ENCODE results near the gene EIF4E3.

EIF4E3 gene

GRCh38 chr3:71723452-71724170 lies 1.6 kb downstream of the EIF4E3 start:
- TF ChIP-seq CTCF (IDR thresholded peaks at IDR 0.05): no peak
- DNase-seq (ENCODE audit: low spot score): no peak
- Histone ChIP-seq H3K4me3 (peak overlapping the region; percentile 99), H3K27ac (no peak overlapping the region)

- no peak for TF ChIP-seq CTCF (IDR thresholded peaks at IDR 0.05)
- Histone ChIP-seq H3K4me3 (no peak overlapping the region), H3K27ac (no peak overlapping the region)
- no peak for DNase-seq (ENCODE audit: low spot score)
Measured at GRCh38 chr3:71722693-71723092, 2.5 kb downstream of the EIF4E3 start.

GRCh38 chr3:71721651-71722157 lies 3.5 kb downstream of the EIF4E3 start:
- no peak for DNase-seq (ENCODE audit: low spot score)
- no peak overlapping the region for H3K27ac ChIP-seq
- TF ChIP-seq CTCF (IDR thresholded peaks at IDR 0.05): no peak
- no peak overlapping the region for H3K4me3 ChIP-seq

- Histone ChIP-seq H3K27ac (no peak overlapping the region), H3K4me3 (no peak overlapping the region)
- DNase-seq (ENCODE audit: low spot score): no peak
- no peak for TF ChIP-seq CTCF (IDR thresholded peaks at IDR 0.05)
Measured at GRCh38 chr3:71721002-71721401, 4.2 kb downstream of the EIF4E3 start.

GRCh38 chr3:71718072-71718471 lies 7.1 kb downstream of the EIF4E3 start:
- TF ChIP-seq CTCF (IDR thresholded peaks at IDR 0.05): no peak
- H3K27ac ChIP-seq: no peak overlapping the region
- DNase-seq (ENCODE audit: low spot score): no peak
- no peak overlapping the region for H3K4me3 ChIP-seq

- no peak overlapping the region for H3K27ac ChIP-seq
- TF ChIP-seq CTCF (IDR thresholded peaks at IDR 0.05): no peak
- H3K4me3 ChIP-seq: no peak overlapping the region
- DNase-seq (ENCODE audit: low spot score): no peak
Measured at GRCh38 chr3:71714595-71714994, 10.6 kb downstream of the EIF4E3 start.

GRCh38 chr3:71713041-71713440 lies 12.2 kb downstream of the EIF4E3 start:
- no peak for DNase-seq (ENCODE audit: low spot score)
- no peak for TF ChIP-seq CTCF (IDR thresholded peaks at IDR 0.05)
- H3K27ac ChIP-seq: no peak overlapping the region
- no peak overlapping the region for H3K4me3 ChIP-seq

All from coronary artery (tissue), 2 donors.